ENCODE measurements around the gene SFXN5.

DNA sequence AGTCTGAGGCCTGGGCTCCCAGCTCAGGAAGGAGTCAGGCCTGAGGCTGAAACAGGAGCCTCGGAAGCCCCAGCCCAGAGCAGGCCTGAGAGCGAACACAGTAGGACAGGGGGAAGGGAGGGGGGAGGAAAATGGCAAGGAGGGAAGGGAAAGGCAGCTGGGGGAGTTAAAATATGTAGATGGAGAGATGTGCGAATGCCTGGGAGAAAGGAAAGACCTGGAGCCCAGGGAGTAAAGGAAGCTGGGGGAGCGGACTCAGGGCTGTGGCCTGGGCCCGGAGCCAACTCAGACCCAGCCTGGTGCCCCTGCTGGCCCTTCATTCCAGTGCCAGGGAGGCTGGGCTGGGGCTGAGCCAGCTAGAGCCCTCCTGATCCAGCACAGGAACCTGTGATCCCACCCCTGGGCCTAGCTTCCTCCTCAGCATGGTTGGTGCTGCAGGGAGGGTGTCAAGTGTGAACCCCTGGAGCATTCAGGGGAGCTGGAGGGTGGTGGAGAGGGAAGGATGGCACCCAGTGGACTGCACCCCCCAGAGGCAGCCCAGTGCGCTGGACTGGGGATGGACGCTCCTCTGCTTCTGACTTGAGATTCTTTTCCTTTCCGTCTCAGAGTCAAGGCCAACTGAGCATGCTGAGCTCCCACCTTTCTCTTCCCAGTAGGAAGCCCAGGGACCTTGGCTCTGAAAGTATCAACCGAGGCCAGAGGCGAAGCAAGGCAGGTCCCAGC is 107.9 kb downstream of the SFXN5 start:
- no peak for TF ChIP-seq POLR2A (IDR thresholded peaks at IDR 0.05)
- TF ChIP-seq, protein P1, sequence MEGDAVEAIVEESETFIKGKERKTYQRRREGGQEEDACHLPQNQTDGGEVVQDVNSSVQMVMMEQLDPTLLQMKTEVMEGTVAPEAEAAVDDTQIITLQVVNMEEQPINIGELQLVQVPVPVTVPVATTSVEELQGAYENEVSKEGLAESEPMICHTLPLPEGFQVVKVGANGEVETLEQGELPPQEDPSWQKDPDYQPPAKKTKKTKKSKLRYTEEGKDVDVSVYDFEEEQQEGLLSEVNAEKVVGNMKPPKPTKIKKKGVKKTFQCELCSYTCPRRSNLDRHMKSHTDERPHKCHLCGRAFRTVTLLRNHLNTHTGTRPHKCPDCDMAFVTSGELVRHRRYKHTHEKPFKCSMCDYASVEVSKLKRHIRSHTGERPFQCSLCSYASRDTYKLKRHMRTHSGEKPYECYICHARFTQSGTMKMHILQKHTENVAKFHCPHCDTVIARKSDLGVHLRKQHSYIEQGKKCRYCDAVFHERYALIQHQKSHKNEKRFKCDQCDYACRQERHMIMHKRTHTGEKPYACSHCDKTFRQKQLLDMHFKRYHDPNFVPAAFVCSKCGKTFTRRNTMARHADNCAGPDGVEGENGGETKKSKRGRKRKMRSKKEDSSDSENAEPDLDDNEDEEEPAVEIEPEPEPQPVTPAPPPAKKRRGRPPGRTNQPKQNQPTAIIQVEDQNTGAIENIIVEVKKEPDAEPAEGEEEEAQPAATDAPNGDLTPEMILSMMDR (IDR thresholded peaks at IDR 0.05), result no peak

Measured in right lobe of liver (tissue), 4 donors.